T-helper 22 cell (primary cell): ENCODE measurements around the gene VEZT.

Experiments used
- DNase-seq: peaks from one replicate; pipeline ENCODE4 v3.0.0-alpha.2; 2020; ENCODE audit warnings: low read depth

VEZT gene

DNA sequence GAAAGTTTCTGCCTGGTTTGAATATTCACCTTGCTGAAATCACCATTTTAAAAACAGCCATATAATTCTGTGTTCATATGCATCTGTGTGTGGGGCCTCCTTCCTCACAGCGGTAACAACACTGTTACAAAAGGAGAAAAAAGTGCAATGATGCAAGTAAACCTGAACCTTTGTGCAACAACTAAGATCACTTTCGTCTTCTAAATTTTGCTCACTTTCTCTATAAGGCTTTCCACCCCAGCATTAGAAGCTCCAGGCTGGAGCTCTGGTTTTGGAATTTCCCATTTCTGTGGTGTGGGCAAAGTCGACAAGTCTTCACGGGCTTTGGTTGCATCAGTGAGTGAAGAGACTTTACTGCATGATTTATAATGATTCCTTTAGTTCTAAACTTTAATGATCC lies 18.7 kb upstream of the VEZT start:
- DNase-seq, result no peak

DNA sequence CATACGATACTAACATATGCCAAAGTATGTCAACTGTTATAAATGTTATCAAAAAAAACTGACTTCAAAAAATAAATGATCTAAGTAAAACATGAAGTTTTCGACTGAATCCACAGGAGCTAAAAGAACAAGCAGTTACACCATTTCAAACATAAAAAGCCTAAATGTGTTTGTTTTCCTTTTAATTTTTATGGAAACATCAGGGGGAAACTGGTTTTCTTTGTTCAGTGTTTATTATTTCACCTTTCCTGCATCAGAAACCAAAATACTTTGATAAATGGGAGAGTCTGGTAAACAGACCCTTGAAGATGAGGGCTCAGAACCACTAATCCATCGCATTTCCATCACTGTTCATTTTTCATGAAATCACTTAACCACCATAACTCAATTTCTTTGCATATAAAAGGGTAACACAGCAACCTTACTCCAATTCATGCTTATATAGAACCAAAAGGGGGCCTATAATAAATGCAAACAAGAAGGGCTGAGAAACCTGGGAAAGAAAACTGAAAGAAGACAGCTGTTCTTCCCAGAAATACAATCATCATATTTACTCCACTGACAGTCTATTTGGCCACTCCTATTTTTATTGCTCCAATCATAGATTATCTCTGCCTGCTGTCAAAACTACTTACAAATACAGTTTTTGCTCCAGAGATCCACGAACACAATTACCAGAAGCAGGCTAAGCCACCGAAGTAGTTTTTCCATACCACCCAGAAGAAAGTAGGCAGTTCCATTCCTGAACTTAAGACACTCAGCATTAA lies 17.3 kb upstream of the VEZT start:
- no peak for DNase-seq

DNA sequence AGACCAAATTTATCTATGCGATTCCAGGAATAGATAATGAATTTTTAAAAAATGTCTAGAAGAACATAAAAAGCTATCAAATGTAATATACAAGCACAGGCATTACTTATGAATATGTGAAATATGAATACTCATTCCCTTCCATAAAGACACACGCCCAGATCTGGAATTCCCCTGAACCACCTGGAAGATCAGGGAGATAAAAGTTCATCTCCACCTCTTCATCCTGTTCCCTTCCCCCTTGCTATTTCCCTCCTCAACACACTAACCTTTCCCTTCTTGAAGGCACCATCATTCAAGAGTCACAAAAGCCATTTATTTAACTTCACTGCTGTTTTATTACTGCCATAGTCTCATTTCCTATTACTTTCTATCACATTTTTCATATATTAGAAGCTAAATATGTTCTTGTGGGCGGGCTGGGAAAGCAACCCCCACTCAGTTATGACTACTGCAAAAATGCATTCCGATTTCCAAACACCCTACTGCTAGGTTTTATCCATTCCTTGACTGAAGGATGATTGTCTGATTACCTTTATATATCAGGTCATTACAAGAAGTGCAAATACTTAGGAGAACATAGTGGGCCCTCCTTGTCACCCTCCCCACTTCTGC lies 16.4 kb upstream of the VEZT start:
- DNase-seq, result no peak

DNA sequence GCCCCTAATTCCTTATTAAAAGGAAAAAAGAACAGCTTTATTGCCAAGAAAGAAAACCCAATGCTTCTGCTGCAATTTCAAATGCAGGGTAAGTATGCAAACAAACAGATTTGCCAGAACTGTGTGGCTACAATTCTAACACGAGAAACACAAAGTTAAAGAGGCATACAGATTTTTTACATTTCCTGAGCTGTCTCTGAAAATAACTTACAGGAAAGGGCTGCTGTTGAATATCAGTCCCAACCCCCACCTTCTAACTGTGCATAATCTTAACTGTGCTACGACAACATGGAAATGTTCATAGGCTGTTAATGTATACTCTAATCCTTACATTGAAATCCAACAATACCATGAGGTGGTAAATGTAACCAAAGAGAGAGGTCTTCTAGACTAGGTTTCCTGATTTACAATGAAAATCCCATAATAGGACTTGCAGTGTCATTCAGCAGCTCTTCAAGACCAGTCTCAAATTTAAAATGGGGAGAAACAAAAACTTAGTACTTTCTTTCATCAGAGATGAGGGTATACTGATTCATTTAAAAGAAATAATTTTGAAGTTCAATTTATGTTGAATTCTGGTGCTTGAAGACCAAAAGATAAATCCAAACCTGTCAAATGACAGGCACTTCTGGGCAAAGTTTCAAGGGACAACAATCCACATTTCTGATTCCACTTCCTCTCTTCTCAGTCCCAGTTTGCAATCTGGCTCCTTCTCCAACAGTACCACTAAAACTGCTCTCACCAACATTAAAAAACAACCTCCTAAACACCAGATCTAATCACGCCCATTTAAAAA lies 14.7 kb upstream of the VEZT start:
- no peak for DNase-seq

DNA sequence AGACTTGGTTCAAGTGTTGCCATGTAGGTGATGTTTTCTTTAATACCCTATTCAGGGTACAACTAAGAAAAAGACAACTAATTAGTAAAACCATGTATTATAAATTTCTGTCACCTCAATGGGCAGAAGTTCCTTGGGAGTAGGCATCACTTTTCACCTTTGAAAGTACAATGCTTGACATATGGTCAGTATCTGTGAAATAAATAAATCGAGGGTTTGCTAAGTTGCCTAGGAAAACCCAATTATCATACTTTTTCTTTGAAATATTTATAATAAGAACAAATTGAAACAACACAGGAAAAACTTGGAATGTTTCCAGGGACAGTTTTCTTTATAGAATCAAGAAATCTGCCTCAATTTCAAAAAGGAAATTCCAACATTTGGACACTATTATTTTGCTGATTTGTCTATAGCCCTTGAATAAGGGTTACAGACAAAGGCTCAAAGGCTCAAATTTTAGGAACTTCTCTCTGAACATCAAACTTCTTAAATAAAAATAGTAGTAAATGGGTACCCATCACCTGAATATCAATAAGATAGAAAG lies 14.0 kb upstream of the VEZT start:
- no peak for DNase-seq

DNA sequence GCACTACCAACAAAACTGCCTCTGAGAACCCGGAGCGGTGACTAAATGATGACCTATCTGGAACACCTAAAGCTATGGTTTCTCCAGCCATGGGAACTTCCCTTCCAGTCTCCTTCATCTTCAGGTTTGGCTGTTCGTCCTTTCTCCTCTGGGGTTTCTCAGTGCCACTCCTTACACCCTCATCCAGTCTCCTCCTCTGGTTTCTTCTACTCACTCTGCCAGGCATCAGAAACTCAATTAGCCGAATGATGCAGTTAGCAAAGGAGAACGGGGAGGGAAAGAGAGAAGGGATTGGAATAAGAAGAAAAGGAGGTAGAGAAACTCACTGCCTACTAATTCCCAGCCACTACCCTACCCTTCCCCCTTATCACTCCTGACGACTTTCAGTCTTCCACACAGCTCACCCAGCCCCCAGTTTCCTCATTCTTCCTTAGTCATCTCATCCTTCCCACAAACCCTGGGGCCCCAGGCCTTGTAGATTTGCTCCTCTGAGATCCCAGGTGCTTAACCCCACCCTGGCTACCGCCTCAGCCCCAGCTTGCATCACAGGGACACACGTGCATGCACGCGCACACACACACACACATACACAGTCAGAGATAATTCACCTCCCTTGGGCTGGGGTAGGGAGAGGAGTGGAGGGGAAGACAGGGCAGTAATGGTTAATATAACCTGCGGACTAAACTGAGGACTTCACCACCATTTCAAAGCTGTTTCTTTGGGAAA lies 13.3 kb upstream of the VEZT start:
- no peak for DNase-seq

DNA sequence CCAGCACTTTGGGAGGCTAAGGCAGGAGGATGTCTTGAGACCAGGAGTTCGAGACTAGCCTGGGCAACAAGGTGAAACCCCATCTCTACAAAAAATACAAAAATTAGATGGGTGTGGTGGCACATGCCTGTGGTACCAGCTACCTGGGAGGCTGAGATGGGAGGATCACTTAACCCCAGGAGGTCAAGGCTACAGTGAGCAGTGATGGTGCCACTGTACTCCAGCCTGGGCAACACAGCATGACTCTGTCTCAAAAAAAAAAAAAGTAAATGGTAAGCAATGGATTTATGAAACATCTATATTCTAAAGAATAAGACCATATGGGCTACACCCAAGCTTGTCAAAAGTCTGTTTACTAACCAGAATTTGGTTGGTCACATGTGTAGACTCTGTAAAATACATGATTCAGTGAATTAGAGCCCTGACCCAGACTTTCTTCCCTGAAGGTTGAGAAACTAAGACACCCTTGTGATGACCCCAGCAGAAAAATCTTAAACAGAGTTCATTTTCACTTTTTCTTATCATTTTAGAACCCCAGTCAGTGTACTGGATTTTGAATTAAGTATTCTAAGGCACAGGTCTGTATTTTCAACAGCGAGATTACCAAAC lies 12.5 kb upstream of the VEZT start:
- DNase-seq, result no peak

DNA sequence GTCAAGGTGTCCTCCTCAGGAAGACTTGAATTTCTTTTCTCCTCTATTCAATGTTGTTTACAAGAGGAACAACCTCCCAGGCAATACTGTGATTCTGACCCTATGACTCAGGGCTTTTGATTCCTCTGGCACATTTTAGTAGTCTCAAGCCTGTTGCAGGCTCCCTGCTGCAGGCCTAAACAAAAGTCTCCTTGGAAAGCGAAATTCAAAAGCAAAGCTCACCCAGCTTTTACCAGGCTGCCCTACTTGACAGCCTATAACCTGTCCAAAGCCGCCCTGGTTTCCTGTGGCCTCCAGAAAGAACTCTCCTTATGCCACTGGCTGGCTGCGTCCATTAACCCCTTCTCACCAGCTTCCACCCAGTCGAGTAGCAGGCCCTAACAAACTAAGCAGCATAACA lies 11.9 kb upstream of the VEZT start:
- no peak for DNase-seq

DNA sequence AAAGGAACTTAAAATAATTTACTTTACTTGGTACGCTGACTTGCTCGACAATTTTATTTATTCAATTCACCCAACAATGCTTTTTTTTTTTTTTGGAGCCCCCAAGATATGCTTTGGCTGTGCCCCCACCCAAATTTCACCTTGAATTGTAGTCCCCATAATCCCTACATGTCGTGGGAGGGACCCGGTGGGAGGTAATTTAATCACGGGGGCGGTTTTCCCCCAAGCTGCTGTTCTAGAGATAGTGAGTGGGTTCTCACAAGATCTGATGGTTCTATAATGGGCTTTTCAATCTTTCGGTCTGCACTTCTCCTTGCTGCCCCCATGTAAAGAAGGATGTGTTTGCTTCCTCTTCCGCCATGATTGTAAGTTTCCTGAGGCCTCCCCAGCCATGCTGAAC lies 10.7 kb upstream of the VEZT start:
- no peak for DNase-seq

DNA sequence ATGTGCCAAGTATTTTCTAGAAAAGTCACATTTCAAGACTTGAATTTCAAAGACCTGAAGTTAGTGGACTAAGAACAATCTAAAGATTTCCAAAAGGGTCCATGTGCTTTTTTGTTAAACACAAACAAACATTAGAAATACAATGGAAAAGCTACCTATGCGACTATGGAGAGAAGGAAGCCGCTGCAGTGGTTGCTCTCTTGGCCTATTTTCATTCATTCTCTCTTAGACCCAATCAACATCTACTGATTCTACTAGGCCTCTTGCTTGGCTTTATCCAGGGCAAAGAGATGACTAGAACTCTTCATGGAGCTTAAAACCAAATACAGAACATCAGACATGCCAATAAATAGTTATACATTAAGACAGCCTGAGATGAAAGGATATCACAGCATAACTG lies 10.2 kb upstream of the VEZT start:
- DNase-seq, result no peak

DNA sequence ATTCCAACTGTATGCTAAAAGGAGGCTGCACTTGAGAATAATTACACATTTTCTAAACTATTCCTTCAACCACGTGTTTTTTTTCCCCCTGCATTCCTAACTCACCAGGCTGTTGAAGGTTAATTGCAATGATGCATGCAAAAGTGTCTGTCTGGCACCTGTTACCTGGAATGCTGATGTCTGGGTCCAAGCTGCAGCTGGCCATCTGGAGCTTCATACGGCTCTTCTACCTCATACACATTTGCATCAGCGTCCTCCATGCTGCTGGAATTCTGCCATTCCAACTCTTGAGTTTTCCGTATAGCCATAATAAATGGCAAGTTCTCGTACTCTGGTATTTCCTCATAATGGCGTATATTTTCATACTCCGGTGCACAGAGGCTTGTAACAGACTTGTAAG lies 8.9 kb upstream of the VEZT start:
- DNase-seq, result no peak

DNA sequence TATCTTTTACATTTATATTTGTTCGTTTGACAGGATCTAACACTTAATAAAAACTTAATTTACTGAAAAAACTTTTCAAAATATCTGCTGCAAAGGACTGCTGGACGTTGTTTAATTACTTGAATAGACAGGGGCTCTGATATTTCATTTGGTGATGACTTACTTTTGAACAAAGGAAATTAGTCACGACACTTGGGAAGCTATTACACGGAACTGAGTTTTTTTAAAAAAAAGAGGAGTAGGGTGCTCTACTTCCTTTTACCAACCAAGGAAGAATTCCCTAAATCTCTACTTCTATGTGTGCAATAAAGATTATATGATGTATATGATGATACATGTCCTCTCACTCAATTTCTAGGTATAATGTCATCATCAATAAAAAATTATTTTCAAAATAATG lies 5.0 kb upstream of the VEZT start:
- DNase-seq, result no peak

DNA sequence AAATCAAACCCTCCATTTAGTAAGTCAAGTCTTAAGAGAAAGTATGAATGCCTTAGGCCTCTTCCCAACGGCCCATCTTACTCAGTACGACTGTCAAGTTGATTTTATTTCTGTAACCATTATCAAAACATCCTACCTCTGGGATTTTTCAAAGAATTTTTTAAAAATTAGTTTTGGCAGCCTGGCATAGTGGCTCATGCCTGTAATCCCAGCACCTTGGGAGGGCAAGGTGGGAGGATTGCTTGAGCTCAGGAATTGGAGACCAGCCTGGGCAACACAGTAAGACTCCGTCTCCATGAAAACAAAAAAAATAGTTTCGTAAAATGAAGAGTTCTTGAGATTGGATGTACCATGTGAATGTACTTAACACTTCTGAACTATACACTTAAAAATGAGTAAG lies 4.5 kb upstream of the VEZT start:
- no peak for DNase-seq

DNA sequence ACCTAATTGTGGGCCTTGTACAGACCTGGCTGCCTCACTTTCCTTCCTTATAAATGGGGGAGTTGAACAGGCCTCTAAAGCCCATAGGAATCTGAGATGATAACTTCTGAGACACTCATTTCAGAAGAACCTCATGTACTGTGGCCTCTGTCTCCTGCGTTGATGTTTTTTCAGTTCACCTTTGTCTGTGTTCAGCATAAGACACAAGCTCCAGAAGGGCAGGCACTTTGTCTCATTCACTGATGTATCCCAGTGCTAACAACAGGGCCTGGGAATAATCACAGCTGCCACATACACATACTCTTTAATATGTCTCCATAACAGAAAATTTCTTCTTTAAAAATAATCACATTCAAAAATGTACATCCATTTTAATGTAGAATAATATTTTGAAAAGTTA lies 3.7 kb upstream of the VEZT start:
- no peak for DNase-seq

DNA sequence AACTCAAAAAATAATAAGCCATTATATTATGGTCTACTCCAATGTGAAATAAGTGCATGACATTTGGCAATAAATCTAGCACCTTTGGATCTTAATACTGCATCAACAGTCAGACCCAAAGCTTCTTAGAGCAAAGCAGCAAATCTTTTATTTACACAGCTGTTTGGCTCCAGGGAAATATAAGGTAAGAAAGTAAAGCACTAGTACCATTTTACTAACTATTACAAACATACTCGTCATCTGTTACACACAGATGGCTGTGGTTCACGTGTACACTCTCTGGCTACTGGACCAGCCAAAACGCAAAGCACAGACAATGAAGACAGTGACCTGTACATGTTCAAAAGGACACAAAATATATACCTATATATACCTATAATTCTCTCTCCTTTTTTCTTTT lies 3.1 kb upstream of the VEZT start:
- DNase-seq, result no peak

DNA sequence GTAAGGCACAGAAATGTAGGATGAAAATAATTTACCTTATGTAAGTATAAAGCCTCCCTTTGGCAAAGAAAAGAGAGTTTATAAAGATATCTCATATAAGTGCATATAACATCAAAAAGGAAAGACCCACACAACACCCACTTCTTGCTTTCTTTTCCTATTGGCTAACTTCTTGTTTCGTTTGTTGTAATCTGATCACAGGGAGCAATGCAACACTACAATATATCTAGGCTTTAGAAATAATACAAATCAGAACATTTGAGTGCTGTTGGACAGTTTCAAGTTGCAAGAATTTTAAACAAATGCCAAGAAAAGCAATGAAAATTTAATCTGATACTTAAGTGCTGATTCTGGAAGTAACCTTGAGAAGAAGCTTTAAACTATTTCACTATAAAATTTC lies 1.7 kb upstream of the VEZT start:
- DNase-seq, result no peak

DNA sequence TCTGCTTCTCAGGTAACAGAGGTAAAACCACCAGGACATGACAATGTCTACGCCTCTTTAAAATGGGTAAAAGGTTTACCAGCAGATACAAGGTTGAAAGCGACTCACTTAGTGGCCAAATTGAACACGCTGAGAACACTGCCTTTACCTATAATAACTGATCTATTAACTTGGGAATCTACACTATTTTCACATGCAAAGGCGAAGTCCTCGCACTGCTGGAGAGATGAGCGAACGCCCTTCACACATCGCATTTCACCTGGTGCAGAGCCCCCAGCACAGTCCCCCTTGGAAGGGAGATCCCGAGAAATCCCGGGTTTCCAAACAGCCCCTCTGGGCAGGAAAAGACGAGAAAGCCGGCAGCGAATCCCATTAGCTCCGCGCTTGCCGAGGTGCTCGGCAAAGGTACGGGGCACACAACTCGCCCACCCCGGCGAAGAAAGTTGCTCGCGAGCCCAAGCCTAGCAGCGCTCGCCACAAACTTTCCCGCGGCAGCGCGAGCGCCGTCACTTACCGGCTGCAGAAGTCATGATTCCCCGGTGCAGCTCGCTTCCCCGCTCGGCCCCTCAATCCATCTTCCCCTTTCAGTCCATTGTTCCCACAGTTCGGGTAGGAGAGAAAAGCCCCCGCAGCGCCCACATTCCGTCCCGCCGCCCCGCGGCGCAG lies 763 bp upstream of the VEZT start:
- no peak for DNase-seq

DNA sequence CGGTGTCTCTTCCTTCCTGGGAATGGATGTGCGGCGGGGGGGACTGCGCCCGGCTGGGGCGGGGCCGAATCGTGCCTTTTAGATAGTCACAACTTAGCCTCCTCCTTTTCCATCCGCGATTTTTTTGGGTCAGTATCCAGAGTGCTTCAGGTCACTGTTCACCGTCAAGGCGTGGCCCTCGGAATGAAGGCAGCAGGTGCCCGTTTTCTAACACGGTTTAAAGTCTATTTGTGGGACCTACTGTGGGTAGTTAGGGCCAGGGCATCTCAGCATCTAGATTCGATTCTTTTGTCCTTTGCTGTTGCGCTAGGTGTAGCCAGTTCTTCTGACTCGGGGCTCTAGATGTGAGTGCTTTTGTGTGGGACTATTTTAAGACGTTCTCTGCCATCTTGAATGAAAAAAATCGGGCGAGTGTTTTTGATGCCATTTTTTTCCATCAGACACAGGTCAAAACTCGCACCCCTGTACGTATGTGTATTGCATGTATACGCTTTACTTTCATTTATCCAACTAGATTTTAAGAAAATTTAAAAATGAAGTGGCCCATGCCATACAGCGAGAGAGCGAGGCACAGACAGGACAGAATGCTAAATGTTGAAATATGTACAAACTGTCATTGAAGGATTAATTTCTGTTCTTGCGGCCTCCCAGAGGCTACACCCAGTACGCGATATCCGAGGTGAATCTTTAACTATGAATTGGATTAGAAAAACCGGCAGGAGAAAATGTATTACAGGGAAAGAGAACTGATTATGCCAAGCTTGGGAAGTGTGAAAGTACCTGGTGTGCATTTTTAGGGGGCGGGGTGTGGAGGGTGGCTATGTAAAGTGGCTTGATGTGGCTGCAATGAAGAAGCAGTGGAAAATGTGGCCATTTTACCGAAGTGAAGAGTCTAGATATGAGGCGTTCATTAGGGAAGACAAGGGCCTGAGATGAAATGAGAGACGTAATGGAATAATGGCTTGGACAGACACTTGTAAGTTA lies 835 bp downstream of the VEZT start:
- no peak for DNase-seq

DNA sequence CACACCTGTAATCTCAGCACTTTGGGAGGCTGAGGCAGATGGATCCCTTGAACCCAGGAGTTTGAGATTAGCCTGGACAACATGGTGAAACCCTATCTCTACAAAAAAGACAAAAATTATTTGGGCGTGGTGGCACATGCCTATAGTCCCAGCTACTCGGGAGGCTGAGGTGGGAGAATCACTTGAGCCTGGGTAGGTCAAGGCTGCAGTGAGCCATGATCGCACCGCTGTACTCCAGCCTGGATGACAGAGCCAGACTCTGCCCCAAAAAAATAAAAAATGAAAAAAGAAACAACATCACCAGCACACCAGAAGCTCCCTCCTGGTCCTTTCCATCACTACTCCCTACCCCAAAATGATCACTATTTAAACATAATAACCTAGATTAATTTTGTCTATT lies 2.6 kb downstream of the VEZT start:
- no peak for DNase-seq

DNA sequence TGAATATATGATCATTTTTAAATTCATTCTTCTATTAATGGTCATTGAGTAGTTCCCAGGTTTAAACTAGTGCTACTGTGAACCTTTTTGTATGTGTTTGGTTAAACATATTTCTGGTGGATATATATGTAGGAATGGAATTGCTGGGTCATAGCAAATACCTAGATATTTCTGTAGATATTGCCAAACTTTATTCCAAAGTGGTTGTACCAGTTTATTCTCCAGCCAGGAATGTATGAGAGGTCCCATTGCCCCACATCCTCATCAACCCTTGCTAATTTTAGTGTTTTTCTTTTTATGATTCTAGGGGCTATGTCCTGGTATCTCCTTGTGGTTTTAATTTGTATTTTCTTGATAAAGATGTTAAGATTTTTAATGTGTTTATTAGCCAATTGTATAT lies 3.1 kb downstream of the VEZT start:
- no peak for DNase-seq
